ENCODE results near the gene TUBB6.

The TUBB6 gene

DNA sequence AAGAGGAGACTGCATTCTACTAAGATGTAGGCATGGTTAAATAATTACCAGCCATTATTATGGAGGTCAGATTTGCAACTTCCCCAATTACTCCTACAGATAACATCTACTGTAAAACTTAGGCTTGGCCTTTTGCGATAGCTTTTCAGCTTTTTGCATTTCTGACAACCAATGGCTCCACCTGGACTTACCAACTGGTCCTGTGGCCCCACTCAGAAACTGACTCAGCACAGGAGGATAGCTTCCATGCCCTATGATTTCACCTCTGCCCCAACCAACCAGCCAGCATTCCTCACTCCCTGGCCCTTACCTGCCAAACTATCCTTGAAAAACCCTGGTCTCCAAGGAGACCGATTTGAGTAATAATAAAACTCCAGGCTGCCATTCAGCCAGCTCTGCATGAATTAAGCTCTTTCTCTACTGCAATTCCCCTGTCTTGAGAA lies 28.2 kb downstream of the TUBB6 start:
- Histone ChIP-seq H3K4me3 (ENCODE audit: insufficient read depth, low read depth, low read length, poor library complexity, severe bottlenecking) (no peak overlapping the region), H3K9me3 (ENCODE audit: control insufficient read depth, low read length) (no peaks in the 10 kb centered on the region), H3K36me3 (ENCODE audit: control insufficient read depth, insufficient read depth, low read length) (peaks cover 28% of the 10 kb centered on the region), H3K4me1 (ENCODE audit: control insufficient read depth, insufficient read depth, low read length, poor library complexity, severe bottlenecking) (no peaks in the 10 kb centered on the region), H3K27me3 (replicated peaks; ENCODE audit: control insufficient read depth, insufficient read depth, low read length, poor library complexity, severe bottlenecking) (no peaks in the 10 kb centered on the region), H3K27ac (ENCODE audit: insufficient read depth, low read length, poor library complexity, severe bottlenecking) (no peak overlapping the region)
- no peak for DNase-seq

DNA sequence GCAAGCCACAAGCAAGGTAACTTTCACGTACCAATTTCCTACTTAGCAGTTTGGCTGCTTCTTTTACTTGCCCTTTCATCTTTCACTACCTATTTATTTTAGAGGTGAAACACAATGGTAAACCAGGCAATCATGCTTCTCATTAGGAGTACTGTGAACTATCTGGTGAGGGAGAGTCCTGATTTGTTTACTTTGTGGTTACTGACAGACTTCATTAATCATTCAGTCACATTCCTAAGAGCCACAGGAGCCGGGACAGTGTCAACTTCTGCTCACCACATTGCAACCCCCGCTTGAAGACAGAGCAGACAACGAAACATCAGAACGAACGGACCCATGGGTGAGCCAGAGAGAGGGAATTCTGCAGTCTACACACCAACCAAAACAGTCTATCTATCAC lies 28.8 kb downstream of the TUBB6 start:
- DNase-seq, result no peak
- Histone ChIP-seq H3K4me3 (ENCODE audit: insufficient read depth, low read depth, low read length, poor library complexity, severe bottlenecking) (no peak overlapping the region), H3K27ac (ENCODE audit: insufficient read depth, low read length, poor library complexity, severe bottlenecking) (no peak overlapping the region), H3K9me3 (ENCODE audit: control insufficient read depth, low read length) (no peaks in the 10 kb centered on the region), H3K36me3 (ENCODE audit: control insufficient read depth, insufficient read depth, low read length) (peaks cover 28% of the 10 kb centered on the region), H3K27me3 (replicated peaks; ENCODE audit: control insufficient read depth, insufficient read depth, low read length, poor library complexity, severe bottlenecking) (no peaks in the 10 kb centered on the region), H3K4me1 (ENCODE audit: control insufficient read depth, insufficient read depth, low read length, poor library complexity, severe bottlenecking) (no peaks in the 10 kb centered on the region)

DNA sequence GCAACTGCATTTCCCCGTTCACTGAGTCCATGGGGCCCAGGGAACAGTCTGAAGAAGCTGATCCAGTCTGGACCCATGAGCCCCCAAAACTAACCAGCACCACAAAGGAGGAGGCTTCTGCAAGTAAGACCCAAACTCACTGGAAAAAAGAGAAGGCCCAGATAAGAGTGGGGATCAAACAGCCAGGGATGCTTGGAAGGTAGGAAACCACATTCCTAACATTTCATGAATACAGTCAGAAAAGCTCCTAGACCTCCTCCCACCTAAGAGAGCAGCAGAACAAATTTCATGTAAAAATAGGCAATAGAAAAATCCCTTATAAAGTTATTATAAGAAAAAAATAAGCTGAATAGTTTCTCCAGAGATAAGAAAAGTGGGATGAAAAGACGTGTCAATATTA lies 30.3 kb downstream of the TUBB6 start:
- no peaks in the 10 kb centered on the region for H3K9me3 ChIP-seq (ENCODE audit: control insufficient read depth, low read length)
- H3K4me3 ChIP-seq (ENCODE audit: insufficient read depth, low read depth, low read length, poor library complexity, severe bottlenecking), result no peak overlapping the region
- H3K4me1 ChIP-seq (ENCODE audit: control insufficient read depth, insufficient read depth, low read length, poor library complexity, severe bottlenecking), result no peaks in the 10 kb centered on the region
- H3K27ac ChIP-seq (ENCODE audit: insufficient read depth, low read length, poor library complexity, severe bottlenecking), result no peak overlapping the region
- H3K27me3 ChIP-seq (replicated peaks; ENCODE audit: control insufficient read depth, insufficient read depth, low read length, poor library complexity, severe bottlenecking), result no peaks in the 10 kb centered on the region
- no peak for DNase-seq
- H3K36me3 ChIP-seq (ENCODE audit: control insufficient read depth, insufficient read depth, low read length), result peaks cover 35% of the 10 kb centered on the region

DNA sequence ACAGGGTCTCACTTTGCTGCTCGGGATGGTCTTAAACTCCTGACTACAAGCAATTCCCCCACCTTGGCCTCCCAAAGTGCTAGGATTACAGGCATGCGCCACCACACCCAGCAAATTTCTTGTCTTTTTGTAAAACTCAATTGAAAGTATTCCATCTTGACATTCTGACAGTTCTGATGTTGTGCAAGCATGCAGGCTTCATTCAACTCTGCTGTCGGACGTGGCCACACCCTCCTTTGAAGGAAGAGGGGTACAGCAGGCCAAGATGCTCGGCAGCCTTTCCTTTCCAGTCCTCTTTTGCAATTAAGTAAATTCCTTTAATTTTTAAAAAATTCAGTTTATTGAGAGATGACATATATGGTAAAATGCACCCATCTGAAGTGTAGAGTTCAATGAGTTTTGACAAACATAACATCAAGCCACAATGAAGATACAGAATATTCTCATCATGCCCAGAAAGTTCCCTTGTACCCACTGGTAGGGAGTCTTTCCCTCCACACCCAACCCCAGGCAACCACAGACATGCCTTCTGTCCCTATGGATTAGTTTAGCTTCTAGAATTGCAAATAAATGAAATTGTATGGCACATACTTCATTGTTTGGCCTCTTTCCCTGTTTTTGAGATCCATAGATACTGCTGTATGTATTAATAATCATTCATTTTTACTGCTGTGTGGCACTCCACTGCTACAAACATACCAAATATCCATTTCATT lies 33.1 kb downstream of the TUBB6 start:
- Histone ChIP-seq H3K9me3 (ENCODE audit: control insufficient read depth, low read length) (no peaks in the 10 kb centered on the region), H3K27me3 (replicated peaks; ENCODE audit: control insufficient read depth, insufficient read depth, low read length, poor library complexity, severe bottlenecking) (no peaks in the 10 kb centered on the region), H3K36me3 (ENCODE audit: control insufficient read depth, insufficient read depth, low read length) (peaks cover 45% of the 10 kb centered on the region), H3K4me1 (ENCODE audit: control insufficient read depth, insufficient read depth, low read length, poor library complexity, severe bottlenecking) (no peaks in the 10 kb centered on the region), H3K4me3 (ENCODE audit: insufficient read depth, low read depth, low read length, poor library complexity, severe bottlenecking) (no peak overlapping the region), H3K27ac (ENCODE audit: insufficient read depth, low read length, poor library complexity, severe bottlenecking) (no peak overlapping the region)
- no peak for DNase-seq

DNA sequence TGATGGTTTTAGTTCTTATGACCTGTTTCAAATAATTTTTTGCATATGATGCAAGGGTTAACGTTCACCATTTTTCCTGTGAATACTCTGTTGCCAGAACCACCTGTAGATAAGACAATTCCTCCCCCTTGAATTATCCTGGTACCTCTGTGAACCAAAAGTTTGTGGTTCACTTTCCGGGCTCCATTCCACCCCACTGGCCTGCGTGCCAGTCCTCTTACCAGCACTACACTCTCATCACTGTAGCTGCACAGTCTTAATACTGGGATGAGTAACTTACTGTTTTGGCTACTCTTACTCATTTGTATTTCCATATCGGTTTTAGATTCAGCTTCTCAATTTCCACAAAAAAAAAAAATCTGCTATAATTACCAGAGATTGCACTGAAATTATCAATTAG lies 34.6 kb downstream of the TUBB6 start:
- Histone ChIP-seq H3K4me3 (ENCODE audit: insufficient read depth, low read depth, low read length, poor library complexity, severe bottlenecking) (no peak overlapping the region), H3K36me3 (ENCODE audit: control insufficient read depth, insufficient read depth, low read length) (peaks cover 33% of the 10 kb centered on the region), H3K27me3 (replicated peaks; ENCODE audit: control insufficient read depth, insufficient read depth, low read length, poor library complexity, severe bottlenecking) (no peaks in the 10 kb centered on the region), H3K9me3 (ENCODE audit: control insufficient read depth, low read length) (no peaks in the 10 kb centered on the region), H3K4me1 (ENCODE audit: control insufficient read depth, insufficient read depth, low read length, poor library complexity, severe bottlenecking) (no peaks in the 10 kb centered on the region), H3K27ac (ENCODE audit: insufficient read depth, low read length, poor library complexity, severe bottlenecking) (no peak overlapping the region)
- no peak for DNase-seq

DNA sequence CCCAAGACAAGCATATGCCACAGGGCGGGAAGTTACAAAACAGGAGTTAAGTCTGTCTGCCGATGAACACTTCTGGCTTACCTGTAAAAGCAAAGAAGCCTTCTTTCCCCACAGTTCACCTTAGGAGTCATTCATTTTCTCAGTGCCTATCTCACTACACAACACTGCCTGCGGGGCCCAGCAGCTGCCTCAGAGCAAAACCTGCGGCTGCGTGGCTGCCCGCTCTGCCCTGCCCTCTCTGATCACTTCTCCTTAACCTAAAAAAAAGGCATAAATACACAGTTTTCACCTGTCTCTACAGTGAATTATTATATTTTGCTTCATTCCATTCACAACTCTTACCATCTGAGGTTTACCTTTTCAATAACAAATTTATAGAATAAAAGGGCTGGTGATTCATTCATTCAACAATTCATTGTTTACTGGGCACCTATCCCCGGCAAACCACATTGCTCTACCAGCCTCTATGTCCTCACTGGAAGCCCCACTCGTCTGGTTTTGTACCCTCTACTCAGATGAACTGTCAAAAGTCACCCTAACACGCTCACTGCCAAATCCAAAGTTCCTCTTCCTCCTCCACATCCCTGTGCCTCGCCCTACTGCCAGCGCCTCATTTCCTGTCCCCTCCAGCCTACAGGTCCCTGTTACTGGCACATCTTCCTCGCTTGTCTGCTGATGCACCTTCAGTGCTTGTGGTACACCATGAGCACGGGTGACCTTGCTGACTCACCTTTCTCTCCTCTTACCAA lies 37.6 kb downstream of the TUBB6 start:
- DNase-seq, result no peak
- no peaks in the 10 kb centered on the region for H3K27me3 ChIP-seq (replicated peaks; ENCODE audit: control insufficient read depth, insufficient read depth, low read length, poor library complexity, severe bottlenecking)
- no peak overlapping the region for H3K27ac ChIP-seq (ENCODE audit: insufficient read depth, low read length, poor library complexity, severe bottlenecking)
- H3K4me1 ChIP-seq (ENCODE audit: control insufficient read depth, insufficient read depth, low read length, poor library complexity, severe bottlenecking), result no peaks in the 10 kb centered on the region
- no peak overlapping the region for H3K4me3 ChIP-seq (ENCODE audit: insufficient read depth, low read depth, low read length, poor library complexity, severe bottlenecking)
- H3K36me3 ChIP-seq (ENCODE audit: control insufficient read depth, insufficient read depth, low read length), result peaks cover 54% of the 10 kb centered on the region
- H3K9me3 ChIP-seq (ENCODE audit: control insufficient read depth, low read length), result no peaks in the 10 kb centered on the region

DNA sequence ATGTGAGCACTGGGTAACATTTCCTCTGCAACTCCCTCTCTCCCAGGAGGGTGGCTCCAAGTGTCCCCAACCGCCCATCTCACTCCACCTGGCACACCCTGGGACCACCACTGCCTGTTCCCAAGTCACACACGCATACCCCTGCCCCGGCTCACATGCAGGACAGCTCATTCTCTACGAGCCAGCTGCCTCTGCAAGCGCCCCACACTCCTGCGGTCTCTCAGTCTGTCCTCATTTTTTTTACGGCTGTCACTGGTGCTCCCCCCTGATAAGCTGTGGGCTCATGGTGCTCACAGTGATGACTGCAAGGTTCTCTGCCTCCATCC lies 38.2 kb downstream of the TUBB6 start:
- no peak for DNase-seq
- no peaks in the 10 kb centered on the region for H3K9me3 ChIP-seq (ENCODE audit: control insufficient read depth, low read length)
- H3K27ac ChIP-seq (ENCODE audit: insufficient read depth, low read length, poor library complexity, severe bottlenecking), result no peak overlapping the region
- no peaks in the 10 kb centered on the region for H3K4me1 ChIP-seq (ENCODE audit: control insufficient read depth, insufficient read depth, low read length, poor library complexity, severe bottlenecking)
- H3K27me3 ChIP-seq (replicated peaks; ENCODE audit: control insufficient read depth, insufficient read depth, low read length, poor library complexity, severe bottlenecking), result no peaks in the 10 kb centered on the region
- no peak overlapping the region for H3K4me3 ChIP-seq (ENCODE audit: insufficient read depth, low read depth, low read length, poor library complexity, severe bottlenecking)
- H3K36me3 ChIP-seq (ENCODE audit: control insufficient read depth, insufficient read depth, low read length), result peaks cover 59% of the 10 kb centered on the region

DNA sequence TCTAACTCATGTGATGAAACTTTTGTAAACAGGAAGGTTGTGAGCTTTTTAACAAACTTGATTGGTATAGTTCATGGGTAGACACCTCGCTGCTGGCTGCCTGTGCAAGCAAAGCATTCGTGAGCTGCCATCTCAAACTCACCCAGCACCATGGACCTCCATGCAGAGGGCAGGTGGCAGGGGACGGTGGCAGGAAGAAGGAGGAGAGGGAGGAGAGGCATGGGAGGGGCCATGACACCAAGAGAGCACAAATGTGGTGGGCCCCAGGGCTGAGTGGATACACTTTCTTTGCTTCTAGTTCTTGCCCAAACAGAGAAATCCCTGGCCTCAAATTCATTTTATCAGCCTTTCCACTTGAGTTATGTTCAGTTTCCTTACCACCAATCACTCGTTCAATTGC lies 39.9 kb downstream of the TUBB6 start:
- no peak for DNase-seq
- Histone ChIP-seq H3K9me3 (ENCODE audit: control insufficient read depth, low read length) (no peaks in the 10 kb centered on the region), H3K36me3 (ENCODE audit: control insufficient read depth, insufficient read depth, low read length) (peaks cover 68% of the 10 kb centered on the region), H3K4me3 (ENCODE audit: insufficient read depth, low read depth, low read length, poor library complexity, severe bottlenecking) (no peak overlapping the region), H3K27me3 (replicated peaks; ENCODE audit: control insufficient read depth, insufficient read depth, low read length, poor library complexity, severe bottlenecking) (no peaks in the 10 kb centered on the region), H3K4me1 (ENCODE audit: control insufficient read depth, insufficient read depth, low read length, poor library complexity, severe bottlenecking) (no peaks in the 10 kb centered on the region), H3K27ac (ENCODE audit: insufficient read depth, low read length, poor library complexity, severe bottlenecking) (no peak overlapping the region)

DNA sequence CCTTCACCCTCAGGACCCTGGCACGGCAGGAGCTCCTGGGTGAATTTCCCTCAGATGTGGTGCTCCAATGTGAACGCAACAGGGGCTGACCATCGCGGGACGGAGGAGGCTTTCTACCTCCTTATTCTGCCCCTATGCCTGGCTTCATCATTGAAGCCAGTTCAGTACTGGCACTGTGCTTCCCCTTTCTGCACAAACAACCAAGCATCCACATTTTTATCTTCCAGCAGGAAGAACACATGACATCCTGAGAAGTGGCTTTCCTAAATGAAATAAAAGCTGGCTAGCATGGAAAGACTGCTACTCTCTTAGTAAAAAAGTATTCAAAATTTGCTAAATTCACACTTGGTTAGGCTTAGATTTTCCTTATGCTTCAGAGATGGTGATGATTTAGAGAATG lies 44.1 kb downstream of the TUBB6 start:
- H3K9me3 ChIP-seq (ENCODE audit: control insufficient read depth, low read length), result no peaks in the 10 kb centered on the region
- no peak for DNase-seq
- peaks cover 57% of the 10 kb centered on the region for H3K36me3 ChIP-seq (ENCODE audit: control insufficient read depth, insufficient read depth, low read length)

DNA sequence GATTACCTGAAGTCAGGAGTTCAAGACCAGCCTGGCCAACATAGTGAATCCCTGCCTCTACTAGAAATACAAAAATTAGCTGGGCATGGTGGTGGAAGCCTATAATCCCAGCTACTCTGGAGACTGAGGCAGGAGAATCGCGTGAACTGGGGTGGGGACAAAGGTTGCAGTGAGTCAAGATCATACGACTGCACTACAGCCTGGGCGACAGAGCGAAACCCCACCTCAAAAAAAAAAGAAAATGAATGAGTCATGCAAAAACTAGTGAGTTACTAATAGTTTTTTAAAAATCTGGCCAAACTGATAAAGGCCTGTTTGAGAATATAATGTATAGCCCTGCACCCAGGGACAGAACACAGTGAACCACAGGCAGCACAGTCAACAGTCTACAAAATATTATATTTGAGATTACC lies 51.5 kb downstream of the TUBB6 start:
- no peaks in the 10 kb centered on the region for H3K4me1 ChIP-seq (ENCODE audit: control insufficient read depth, insufficient read depth, low read length, poor library complexity, severe bottlenecking)
- DNase-seq, result no peak
- no peaks in the 10 kb centered on the region for H3K9me3 ChIP-seq (ENCODE audit: control insufficient read depth, low read length)
- no peak overlapping the region for H3K4me3 ChIP-seq (ENCODE audit: insufficient read depth, low read depth, low read length, poor library complexity, severe bottlenecking)
- H3K27ac ChIP-seq (ENCODE audit: insufficient read depth, low read length, poor library complexity, severe bottlenecking), result no peak overlapping the region
- H3K27me3 ChIP-seq (replicated peaks; ENCODE audit: control insufficient read depth, insufficient read depth, low read length, poor library complexity, severe bottlenecking), result no peaks in the 10 kb centered on the region
- peaks cover 62% of the 10 kb centered on the region for H3K36me3 ChIP-seq (ENCODE audit: control insufficient read depth, insufficient read depth, low read length)

More for the DNA sequence above, 44.1 kb downstream of the TUBB6 start:
- H3K27ac ChIP-seq (ENCODE audit: insufficient read depth, low read length, poor library complexity, severe bottlenecking), result no peak overlapping the region
- H3K4me1 ChIP-seq (ENCODE audit: control insufficient read depth, insufficient read depth, low read length, poor library complexity, severe bottlenecking), result no peaks in the 10 kb centered on the region
- H3K27me3 ChIP-seq (replicated peaks; ENCODE audit: control insufficient read depth, insufficient read depth, low read length, poor library complexity, severe bottlenecking), result no peaks in the 10 kb centered on the region
- no peak overlapping the region for H3K4me3 ChIP-seq (ENCODE audit: insufficient read depth, low read depth, low read length, poor library complexity, severe bottlenecking)
